ENCODE data around the gene PLA2G12B. TPM values are rescaled to one million over a fixed set of nuclear protein-coding genes. Genes with fewer than 3 reads are reported as not detected.

PLA2G12B gene
- total RNA-seq, 1 donor from 2014 or later, result not detected

DNA sequence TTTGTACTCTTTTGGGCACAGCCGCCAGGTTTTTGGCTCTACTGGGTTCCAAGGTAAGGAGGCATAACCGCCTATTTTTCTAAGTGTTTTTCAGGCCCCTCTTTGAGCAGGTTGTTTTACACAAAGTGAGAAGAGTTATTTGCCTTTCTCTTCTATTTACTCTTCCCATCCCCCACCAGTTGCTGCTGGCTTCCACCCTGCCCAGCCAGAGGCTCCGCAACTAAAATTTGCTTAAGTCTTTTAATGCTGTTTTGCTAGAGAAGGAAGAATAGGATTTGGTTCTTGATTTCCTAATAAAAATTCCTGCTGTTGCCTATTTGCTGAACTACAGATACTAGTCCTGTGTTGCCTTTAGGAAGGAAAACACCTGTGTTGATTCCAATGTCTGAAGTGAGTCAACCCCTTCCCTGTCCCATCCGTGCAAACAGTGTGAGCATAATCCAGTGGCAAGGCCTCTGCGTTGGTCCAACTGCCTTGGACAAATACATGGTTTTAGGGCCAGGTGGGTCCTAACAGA, 1.9 kb downstream of the PLA2G12B start:
- Histone ChIP-seq H2AFZ (ENCODE audit: low read depth, low read length) (no peak overlapping the region), H3K9ac (ENCODE audit: low read length) (no peak overlapping the region), H3K79me2 (ENCODE audit: insufficient read depth, low read length) (no peaks in the 10 kb centered on the region), H3K9me3 (ENCODE audit: insufficient read depth, low read depth, low read length) (no peaks in the 10 kb centered on the region), H4K20me1 (ENCODE audit: insufficient read depth, low read length) (no peaks in the 10 kb centered on the region), H3K27me3 (ENCODE audit: insufficient read depth, low read length) (peaks cover 2% of the 10 kb centered on the region), H3K4me1 (ENCODE audit: insufficient read depth, low read length) (no peaks in the 10 kb centered on the region), H3K27ac (ENCODE audit: low read depth, low read length) (no peak overlapping the region), H3K4me2 (ENCODE audit: low read length) (no peak overlapping the region), H3K36me3 (ENCODE audit: insufficient read depth, low read length) (no peaks in the 10 kb centered on the region), H3K4me3 (ENCODE audit: insufficient read depth, low read depth, low read length) (no peak overlapping the region)
- TF ChIP-seq EZH2 (IDR thresholded peaks at IDR 0.05; ENCODE audit: insufficient read depth, low read length), result no peak
- TF ChIP-seq, protein P1, sequence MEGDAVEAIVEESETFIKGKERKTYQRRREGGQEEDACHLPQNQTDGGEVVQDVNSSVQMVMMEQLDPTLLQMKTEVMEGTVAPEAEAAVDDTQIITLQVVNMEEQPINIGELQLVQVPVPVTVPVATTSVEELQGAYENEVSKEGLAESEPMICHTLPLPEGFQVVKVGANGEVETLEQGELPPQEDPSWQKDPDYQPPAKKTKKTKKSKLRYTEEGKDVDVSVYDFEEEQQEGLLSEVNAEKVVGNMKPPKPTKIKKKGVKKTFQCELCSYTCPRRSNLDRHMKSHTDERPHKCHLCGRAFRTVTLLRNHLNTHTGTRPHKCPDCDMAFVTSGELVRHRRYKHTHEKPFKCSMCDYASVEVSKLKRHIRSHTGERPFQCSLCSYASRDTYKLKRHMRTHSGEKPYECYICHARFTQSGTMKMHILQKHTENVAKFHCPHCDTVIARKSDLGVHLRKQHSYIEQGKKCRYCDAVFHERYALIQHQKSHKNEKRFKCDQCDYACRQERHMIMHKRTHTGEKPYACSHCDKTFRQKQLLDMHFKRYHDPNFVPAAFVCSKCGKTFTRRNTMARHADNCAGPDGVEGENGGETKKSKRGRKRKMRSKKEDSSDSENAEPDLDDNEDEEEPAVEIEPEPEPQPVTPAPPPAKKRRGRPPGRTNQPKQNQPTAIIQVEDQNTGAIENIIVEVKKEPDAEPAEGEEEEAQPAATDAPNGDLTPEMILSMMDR (IDR thresholded peaks at IDR 0.05; ENCODE audit: insufficient read depth, low read depth, low read length), result no peak
- H3K27ac Mint-ChIP-seq (ENCODE audit: unreplicated experiment), result no peak overlapping the region
- no peaks in the 10 kb centered on the region for H3K4me1 Mint-ChIP-seq (ENCODE audit: low read depth, unreplicated experiment)
- FAIRE-seq, result no peak
- peaks cover 5% of the 10 kb centered on the region for H3K27me3 Mint-ChIP-seq (ENCODE audit: low read depth, unreplicated experiment)
- no peaks in the 10 kb centered on the region for H3K9me3 Mint-ChIP-seq (ENCODE audit: unreplicated experiment)
- no peak for DNase-seq (ENCODE audit: low read depth)
- peaks cover under 1% of the 10 kb centered on the region for H3K36me3 Mint-ChIP-seq (ENCODE audit: low read depth, unreplicated experiment)
- no peak overlapping the region for H3K4me3 Mint-ChIP-seq (ENCODE audit: unreplicated experiment)

DNA sequence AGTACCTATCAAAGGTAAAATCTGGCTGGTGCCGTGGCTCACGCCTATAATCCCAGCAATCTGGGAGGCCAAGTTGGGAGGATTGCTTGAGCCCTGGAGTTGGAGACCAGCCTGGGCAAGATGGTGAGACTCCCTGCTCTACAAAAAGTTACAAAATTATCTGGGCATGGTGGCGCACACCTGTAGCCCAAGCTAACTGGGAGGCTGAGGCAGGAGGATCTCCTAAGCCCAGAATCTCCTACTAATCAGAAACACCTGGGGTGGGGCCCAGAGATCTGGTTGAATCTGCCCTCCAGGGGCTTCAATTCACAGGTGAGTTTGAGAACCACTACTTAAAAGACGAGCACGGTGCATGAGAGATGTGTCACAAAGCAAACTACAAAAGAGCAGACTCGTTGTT, 2.4 kb downstream of the PLA2G12B start:
- Histone ChIP-seq H2AFZ (ENCODE audit: low read depth, low read length) (no peak overlapping the region), H3K4me2 (ENCODE audit: low read length) (no peak overlapping the region), H3K4me3 (ENCODE audit: insufficient read depth, low read depth, low read length) (no peak overlapping the region)

DNA sequence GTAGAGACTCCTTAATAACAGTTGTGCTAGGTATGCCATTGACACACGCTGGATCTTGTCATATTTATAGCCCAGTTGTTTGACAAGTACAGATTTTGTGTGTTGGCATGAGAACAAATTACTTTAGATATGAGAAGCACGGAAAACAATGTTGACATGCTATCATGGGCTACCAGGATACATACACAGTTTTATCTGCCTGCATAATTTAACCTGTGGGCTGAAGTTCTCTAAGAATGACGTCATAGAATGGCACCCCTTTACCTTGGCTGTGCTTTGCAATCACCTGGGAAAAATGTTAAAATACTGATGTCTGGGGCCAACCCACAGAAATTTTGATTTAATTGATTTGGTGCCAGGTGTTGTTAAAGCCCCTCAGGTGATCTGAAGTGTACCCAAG, 2.8 kb downstream of the PLA2G12B start:
- no peaks in the 10 kb centered on the region for H3K9me3 Mint-ChIP-seq (ENCODE audit: unreplicated experiment)
- DNase-seq (ENCODE audit: low read depth) (no peak), FAIRE-seq (no peak)
- TF ChIP-seq, protein P1 (IDR thresholded peaks at IDR 0.05; ENCODE audit: insufficient read depth, low read depth, low read length), result no peak
- TF ChIP-seq EZH2 (IDR thresholded peaks at IDR 0.05; ENCODE audit: insufficient read depth, low read length), result no peak
- H3K27me3 ChIP-seq (ENCODE audit: insufficient read depth, low read length), result peaks cover 2% of the 10 kb centered on the region
- no peaks in the 10 kb centered on the region for H3K4me1 ChIP-seq (ENCODE audit: insufficient read depth, low read length)
- H3K4me3 ChIP-seq (ENCODE audit: insufficient read depth, low read depth, low read length), result no peak overlapping the region
- no peaks in the 10 kb centered on the region for H3K9me3 ChIP-seq (ENCODE audit: insufficient read depth, low read depth, low read length)
- no peak overlapping the region for H3K27ac Mint-ChIP-seq (ENCODE audit: unreplicated experiment)
- no peaks in the 10 kb centered on the region for H4K20me1 ChIP-seq (ENCODE audit: insufficient read depth, low read length)
- no peaks in the 10 kb centered on the region for H3K79me2 ChIP-seq (ENCODE audit: insufficient read depth, low read length)
- H3K27ac ChIP-seq (ENCODE audit: low read depth, low read length), result no peak overlapping the region
- H2AFZ ChIP-seq (ENCODE audit: low read depth, low read length), result no peak overlapping the region
- H3K9ac ChIP-seq (ENCODE audit: low read length), result no peak overlapping the region
- no peak overlapping the region for H3K4me3 Mint-ChIP-seq (ENCODE audit: unreplicated experiment)
- H3K4me1 Mint-ChIP-seq (ENCODE audit: low read depth, unreplicated experiment), result no peaks in the 10 kb centered on the region
- H3K4me2 ChIP-seq (ENCODE audit: low read length), result no peak overlapping the region
- no peaks in the 10 kb centered on the region for H3K36me3 ChIP-seq (ENCODE audit: insufficient read depth, low read length)
- H3K27me3 Mint-ChIP-seq (ENCODE audit: low read depth, unreplicated experiment), result peaks cover 4% of the 10 kb centered on the region
- peaks cover 3% of the 10 kb centered on the region for H3K36me3 Mint-ChIP-seq (ENCODE audit: low read depth, unreplicated experiment)

More for the DNA sequence above, 2.4 kb downstream of the PLA2G12B start:
- Histone ChIP-seq H3K4me1 (ENCODE audit: insufficient read depth, low read length) (no peaks in the 10 kb centered on the region), H4K20me1 (ENCODE audit: insufficient read depth, low read length) (no peaks in the 10 kb centered on the region), H3K36me3 (ENCODE audit: insufficient read depth, low read length) (no peaks in the 10 kb centered on the region), H3K79me2 (ENCODE audit: insufficient read depth, low read length) (no peaks in the 10 kb centered on the region), H3K27me3 (ENCODE audit: insufficient read depth, low read length) (peaks cover 2% of the 10 kb centered on the region), H3K27ac (ENCODE audit: low read depth, low read length) (no peak overlapping the region), H3K9ac (ENCODE audit: low read length) (no peak overlapping the region), H3K9me3 (ENCODE audit: insufficient read depth, low read depth, low read length) (no peaks in the 10 kb centered on the region)
- no peak overlapping the region for H3K4me3 Mint-ChIP-seq (ENCODE audit: unreplicated experiment)
- H3K36me3 Mint-ChIP-seq (ENCODE audit: low read depth, unreplicated experiment), result peaks cover 3% of the 10 kb centered on the region
- FAIRE-seq (no peak), DNase-seq (ENCODE audit: low read depth) (no peak)
- no peak overlapping the region for H3K27ac Mint-ChIP-seq (ENCODE audit: unreplicated experiment)
- no peaks in the 10 kb centered on the region for H3K9me3 Mint-ChIP-seq (ENCODE audit: unreplicated experiment)
- H3K27me3 Mint-ChIP-seq (ENCODE audit: low read depth, unreplicated experiment), result peaks cover 5% of the 10 kb centered on the region
- no peak for TF ChIP-seq EZH2 (IDR thresholded peaks at IDR 0.05; ENCODE audit: insufficient read depth, low read length)
- TF ChIP-seq, protein P1 (IDR thresholded peaks at IDR 0.05; ENCODE audit: insufficient read depth, low read depth, low read length), result no peak
- no peaks in the 10 kb centered on the region for H3K4me1 Mint-ChIP-seq (ENCODE audit: low read depth, unreplicated experiment)

Measured in astrocyte (in vitro differentiated cells and primary cell).